Occipital lobe (tissue), 2 donors: Measurements from ENCODE around the gene PDP2. TPM values are rescaled to one million over a fixed set of nuclear protein-coding genes. Genes with fewer than 3 reads are reported as not detected.
A peak's percentile ranks its signal among the peaks of the same experiment; 100 is the strongest.
"Not testable (repeated sequence)": the region's sequence is repeated elsewhere in the genome, so short reads cannot be mapped to it uniquely, and the experiment has no call there.

Experiments
- DNase-seq: peaks from one replicate; lab custom pipeline; 2025; lab: John Stamatoyannopoulos, UW
- total RNA-seq: library from RNA; depleted of rRNA; stranded (reverse); fragments of >200 nt; gene quantifications from one replicate; pipeline ENCODE4 v1.2.3, GENCODE V29; 2014

Gene PDP2
- total RNA-seq, 1 donor from 2014 or later, result 9.2 TPM

- no peak for DNase-seq
Observed at GRCh38 chr16:66853261-66854139, 26.8 kb upstream of the PDP2 start.

GRCh38 chr16:66856184-66856730 lies 24.1 kb upstream of the PDP2 start:
- DNase-seq, result no peak

DNA sequence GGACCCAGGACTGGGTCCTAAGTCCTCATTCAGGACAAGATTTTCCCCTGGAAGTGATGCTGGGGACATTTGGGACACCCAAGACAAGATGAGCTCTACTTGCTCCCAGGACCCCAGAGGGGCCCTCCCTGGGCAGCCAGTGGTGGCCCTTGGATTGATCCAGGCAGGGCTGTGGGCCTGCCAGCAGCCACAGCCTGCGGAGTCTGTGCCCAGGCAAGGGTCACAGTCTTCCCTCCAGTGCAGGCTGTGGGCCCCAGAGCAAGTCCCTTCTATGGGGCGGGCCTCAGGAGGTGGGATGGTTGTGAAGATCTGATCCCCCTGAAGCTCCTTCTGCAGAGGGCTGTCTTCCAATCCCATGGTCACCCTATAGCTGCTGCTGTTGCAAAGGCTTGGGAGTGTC lies 23.5 kb upstream of the PDP2 start:
- no peak for DNase-seq

DNA sequence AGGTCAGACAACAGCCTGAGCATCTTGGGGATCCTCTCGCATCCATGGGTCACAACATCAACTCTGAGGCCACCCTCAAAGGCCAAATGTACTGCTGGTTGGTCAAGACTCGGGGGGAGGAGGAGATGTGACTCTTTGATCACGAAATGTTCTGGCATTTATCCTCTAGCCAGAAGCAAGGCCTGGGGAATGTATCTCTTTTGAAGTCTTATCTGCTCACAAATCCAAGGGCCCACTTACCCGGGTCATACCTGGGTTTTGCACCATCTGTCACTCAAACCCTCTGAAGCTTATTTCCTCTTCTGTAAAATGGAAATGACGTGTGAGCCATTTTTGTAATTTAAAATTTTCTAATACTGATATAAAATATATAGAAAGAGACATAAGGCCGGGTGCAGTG lies 22.9 kb upstream of the PDP2 start:
- DNase-seq, result no peak

GRCh38 chr16:66858740-66859396 lies 21.4 kb upstream of the PDP2 start:
- no peak for DNase-seq

DNA sequence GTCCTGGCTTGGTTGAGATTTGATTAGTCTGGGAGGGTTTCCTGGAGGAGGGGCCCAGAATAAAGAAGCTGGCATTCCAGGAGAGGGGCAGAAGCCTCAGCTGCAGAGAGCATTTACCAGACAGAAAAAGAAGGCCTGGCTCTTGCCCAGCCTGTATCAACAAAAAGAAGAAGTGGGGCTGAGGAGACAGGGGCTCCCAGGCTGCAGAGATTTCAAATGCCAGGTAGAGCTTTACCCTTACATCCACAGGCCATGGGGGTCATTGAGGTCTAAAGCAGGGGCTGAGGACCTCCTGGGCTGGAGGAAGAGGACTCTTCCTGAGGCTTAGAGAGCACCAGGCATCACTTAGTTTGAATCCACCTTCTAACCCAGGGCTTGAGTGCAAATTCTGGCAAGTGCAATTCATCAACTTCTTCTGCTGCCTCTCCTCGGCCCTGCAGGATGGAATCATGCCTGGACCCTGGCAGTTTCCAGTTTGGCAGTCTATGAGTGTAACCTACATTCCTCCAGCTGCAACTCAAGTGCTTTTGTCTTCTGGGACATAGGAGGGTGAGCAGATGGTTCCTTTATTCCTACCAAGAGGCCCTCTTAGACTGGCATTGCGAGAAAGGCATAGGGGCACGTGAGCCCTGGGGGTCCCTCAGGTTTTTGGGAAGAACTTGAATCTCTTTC lies 20.8 kb upstream of the PDP2 start:
- DNase-seq, result no peak

DNA sequence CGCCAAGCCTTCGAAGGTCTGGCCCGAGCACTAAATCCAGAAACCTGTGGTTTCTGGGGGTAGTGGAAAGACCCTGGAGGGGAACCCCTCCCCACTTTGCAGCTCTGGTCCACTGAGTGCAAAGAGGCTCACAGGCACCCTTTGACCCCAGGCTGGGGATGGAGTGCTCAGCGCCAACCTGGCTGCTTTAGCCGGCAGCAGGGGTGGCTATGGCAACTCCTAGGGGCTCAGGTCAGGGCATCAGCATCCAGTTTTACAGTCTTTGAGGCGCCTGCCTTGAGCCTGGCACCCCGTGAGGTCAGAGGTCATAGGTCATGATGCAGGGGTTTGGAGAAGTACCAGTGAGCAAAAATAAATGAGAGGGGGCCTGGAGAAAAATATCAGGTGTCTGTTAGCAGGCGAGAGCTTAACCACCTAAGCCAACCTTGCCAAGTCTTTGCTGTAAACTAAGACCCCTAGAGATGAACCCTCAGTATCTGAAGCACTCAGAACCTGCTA lies 18.2 kb upstream of the PDP2 start:
- DNase-seq, result no peak

- DNase-seq, result no peak
Observed at GRCh38 chr16:66863707-66864106, 16.6 kb upstream of the PDP2 start.

- no peak for DNase-seq
Observed at GRCh38 chr16:66869424-66869823, 10.9 kb upstream of the PDP2 start.

DNA sequence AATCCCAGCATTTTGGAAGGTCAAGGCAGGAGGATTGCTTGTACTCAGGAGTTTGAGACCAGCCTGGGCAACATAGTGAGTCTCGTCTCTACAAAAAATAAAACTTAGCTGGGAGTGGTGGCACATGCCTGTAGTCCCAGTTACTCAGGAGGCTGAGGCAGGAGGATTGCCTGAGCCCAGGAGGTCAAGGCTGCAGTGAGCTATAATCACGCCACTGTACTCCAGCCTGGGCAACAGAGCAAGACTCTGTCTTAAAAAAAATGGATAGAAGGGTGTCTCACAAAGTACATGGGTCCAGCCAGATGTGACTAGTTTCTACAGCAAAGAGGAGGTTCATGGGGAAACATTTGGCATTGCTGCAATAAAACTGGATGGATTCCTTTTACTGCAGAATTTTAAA lies 9.0 kb upstream of the PDP2 start:
- DNase-seq, result not testable (repeated sequence)

DNA sequence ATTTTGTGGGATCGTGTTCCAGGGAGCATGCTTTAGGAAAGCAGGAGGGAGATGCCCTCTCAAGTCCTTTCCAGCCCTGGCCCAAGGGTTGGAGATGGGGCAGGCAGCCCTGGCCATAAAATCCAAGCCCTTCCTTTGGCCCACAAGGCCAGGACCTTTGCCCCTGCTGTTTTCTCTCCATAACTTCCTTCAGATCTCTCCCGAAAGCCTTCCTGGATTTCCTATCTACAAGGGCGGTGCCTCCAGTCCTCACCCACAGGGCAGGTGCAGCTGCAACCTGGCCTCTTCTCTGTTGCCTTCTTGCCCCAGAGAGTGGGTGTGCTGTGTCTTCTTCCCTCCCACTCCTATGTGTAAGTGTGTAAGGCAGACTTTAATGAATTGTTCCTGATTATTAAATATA lies 8.5 kb upstream of the PDP2 start:
- DNase-seq, result no peak

DNA sequence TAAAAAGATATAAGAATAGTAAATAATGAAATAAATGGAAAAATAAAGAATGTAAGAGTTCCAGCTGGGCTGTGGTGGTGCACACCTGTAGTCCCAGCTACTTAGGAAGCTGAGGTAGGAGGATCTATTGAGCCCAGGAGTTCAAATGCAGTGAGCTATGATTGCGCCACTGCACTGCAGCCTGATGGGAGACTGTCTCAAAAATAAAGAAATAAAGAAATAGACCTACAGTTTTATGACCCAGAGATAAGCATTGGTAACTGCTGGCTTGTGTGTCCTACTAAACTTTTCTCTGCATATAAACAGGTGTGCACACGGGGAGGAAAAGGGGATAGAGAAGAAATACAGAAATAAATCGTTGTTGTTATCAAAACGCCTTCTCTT lies 7.8 kb upstream of the PDP2 start:
- no peak for DNase-seq

- peak; percentile 86 for DNase-seq
Observed at GRCh38 chr16:66872943-66873684, 7.2 kb upstream of the PDP2 start.

- no peak for DNase-seq
Observed at GRCh38 chr16:66873685-66874055, 6.6 kb upstream of the PDP2 start.

- DNase-seq, result no peak
Observed at GRCh38 chr16:66874079-66874775, 6.1 kb upstream of the PDP2 start.

GRCh38 chr16:66878067-66878466 lies 2.2 kb upstream of the PDP2 start:
- no peak for DNase-seq

- no peak for DNase-seq
Observed at GRCh38 chr16:66881014-66881417, 701 bp downstream of the PDP2 start.

DNA sequence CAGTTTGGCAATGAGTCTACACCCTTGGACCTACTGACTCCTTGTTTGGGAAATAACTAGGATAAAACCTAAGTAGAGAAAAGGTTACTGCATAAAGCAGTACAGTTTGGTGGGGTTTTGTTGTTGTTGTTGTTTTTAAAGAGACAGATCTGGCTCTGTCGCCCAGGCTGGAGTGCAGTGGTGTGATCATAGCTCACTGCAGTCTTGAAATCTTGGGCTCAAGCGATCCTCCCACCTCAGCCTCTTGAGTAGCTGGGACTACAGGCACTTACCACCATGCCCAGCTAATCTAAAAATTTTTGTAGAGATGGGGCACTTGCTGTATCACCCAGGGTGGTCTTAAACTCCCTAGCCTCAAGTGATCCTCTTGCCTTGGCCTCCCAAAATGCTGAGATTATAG lies 1.2 kb downstream of the PDP2 start:
- DNase-seq, result no peak

- DNase-seq, result no peak
Observed at GRCh38 chr16:66881964-66882508, 1.7 kb downstream of the PDP2 start.

GRCh38 chr16:66882702-66883101 lies 2.4 kb downstream of the PDP2 start:
- no peak for DNase-seq
